Measurements from ENCODE around the gene CRELD1. TPM values are rescaled to one million over a fixed set of nuclear protein-coding genes. Genes with fewer than 3 reads are reported as not detected.

CRELD1 gene
- total and polyA plus RNA-seq, 9 of the 15 experiments (the other 6 are each of a cell fraction or from before 2014, with no cell fraction given): 3.3 to 25.8 (median 16.5) TPM

DNA sequence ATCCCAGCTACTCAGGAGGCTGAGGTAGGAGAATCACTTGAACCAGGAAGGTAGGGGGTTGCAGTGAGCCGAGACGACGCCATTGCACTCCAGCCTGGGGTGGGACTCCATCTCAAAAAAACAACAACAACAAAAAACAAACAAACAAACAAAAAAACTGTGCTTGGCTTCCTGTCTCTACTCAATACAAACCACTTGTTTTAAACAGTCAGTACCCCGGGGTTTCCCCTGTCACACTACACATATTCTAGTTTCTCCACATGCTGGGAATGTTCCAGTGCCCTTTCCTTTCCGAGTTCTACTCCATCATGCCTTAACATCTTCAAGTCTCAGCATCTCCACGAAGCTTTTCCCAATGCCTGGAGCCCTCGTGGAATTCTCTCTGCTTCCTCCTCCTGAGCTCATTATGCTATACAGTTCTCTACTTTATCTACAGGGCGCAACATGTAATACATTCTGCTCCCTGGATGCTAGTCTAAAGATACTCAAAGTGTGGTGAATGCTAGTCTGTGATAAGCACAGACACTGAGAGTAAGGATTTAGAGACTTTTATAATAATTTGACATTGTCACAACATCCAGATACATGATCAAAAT, 45.2 kb downstream of the CRELD1 start (continued):
- TF ChIP-seq, protein P1, sequence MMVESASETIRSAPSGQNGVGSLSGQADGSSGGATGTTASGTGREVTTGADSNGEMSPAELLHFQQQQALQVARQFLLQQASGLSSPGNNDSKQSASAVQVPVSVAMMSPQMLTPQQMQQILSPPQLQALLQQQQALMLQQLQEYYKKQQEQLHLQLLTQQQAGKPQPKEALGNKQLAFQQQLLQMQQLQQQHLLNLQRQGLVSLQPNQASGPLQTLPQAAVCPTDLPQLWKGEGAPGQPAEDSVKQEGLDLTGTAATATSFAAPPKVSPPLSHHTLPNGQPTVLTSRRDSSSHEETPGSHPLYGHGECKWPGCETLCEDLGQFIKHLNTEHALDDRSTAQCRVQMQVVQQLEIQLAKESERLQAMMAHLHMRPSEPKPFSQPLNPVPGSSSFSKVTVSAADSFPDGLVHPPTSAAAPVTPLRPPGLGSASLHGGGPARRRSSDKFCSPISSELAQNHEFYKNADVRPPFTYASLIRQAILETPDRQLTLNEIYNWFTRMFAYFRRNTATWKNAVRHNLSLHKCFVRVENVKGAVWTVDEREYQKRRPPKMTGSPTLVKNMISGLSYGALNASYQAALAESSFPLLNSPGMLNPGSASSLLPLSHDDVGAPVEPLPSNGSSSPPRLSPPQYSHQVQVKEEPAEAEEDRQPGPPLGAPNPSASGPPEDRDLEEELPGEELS (CRISPR knock-in tag; IDR thresholded peaks at IDR 0.05; ENCODE audit: borderline replicate concordance): no peak
- TF ChIP-seq TARDBP (IDR thresholded peaks at IDR 0.05): no peak
- TF ChIP-seq, protein P2, sequence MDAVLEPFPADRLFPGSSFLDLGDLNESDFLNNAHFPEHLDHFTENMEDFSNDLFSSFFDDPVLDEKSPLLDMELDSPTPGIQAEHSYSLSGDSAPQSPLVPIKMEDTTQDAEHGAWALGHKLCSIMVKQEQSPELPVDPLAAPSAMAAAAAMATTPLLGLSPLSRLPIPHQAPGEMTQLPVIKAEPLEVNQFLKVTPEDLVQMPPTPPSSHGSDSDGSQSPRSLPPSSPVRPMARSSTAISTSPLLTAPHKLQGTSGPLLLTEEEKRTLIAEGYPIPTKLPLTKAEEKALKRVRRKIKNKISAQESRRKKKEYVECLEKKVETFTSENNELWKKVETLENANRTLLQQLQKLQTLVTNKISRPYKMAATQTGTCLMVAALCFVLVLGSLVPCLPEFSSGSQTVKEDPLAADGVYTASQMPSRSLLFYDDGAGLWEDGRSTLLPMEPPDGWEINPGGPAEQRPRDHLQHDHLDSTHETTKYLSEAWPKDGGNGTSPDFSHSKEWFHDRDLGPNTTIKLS (IDR thresholded peaks at IDR 0.05; ENCODE audit: borderline replicate concordance, low read depth): no peak
- TF ChIP-seq NFE2L1 (tag; IDR thresholded peaks at IDR 0.05; ENCODE audit: borderline replicate concordance, low read depth): no peak
- peak in 1 of 2 experiments; percentile 91; a peak in 2 of 4 replicates for TF ChIP-seq RCOR1 (IDR thresholded peaks at IDR 0.05; ENCODE audit: borderline replicate concordance in 1 of 2, low read depth in 2 of 2, low read length in 2 of 2)
- TF ChIP-seq TEAD1 (CRISPR knock-in tag; IDR thresholded peaks at IDR 0.05): peak in 1 of 2 experiments; percentile 35; a peak in 2 of 4 replicates
- TF ChIP-seq MAFF (IDR thresholded peaks at IDR 0.05; ENCODE audit: low read length): no peak
- TF ChIP-seq CHD2 (IDR thresholded peaks at IDR 0.05; ENCODE audit: low read depth, low read length): 0 out of 2 replicates have a peak, but pooled peaks have one; percentile 13
- TF ChIP-seq ZNF398 (CRISPR knock-in tag; IDR thresholded peaks at IDR 0.05): no peak
- TF ChIP-seq MTA1 (IDR thresholded peaks at IDR 0.05; ENCODE audit: borderline replicate concordance): no peak; the same call in 1 of the 2 replicates
- TF ChIP-seq, protein P3, sequence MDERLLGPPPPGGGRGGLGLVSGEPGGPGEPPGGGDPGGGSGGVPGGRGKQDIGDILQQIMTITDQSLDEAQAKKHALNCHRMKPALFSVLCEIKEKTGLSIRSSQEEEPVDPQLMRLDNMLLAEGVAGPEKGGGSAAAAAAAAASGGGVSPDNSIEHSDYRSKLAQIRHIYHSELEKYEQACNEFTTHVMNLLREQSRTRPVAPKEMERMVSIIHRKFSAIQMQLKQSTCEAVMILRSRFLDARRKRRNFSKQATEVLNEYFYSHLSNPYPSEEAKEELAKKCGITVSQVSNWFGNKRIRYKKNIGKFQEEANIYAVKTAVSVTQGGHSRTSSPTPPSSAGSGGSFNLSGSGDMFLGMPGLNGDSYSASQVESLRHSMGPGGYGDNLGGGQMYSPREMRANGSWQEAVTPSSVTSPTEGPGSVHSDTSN (CRISPR knock-in tag; IDR thresholded peaks at IDR 0.05; ENCODE audit: low read depth): no peak
- TF ChIP-seq, protein P3 (tag; conservative IDR thresholded peaks at IDR 0.05; ENCODE audit: low read depth): peak; percentile 26; the same call in 1 of the 2 replicates
- TF ChIP-seq ZNF77 (CRISPR knock-in tag; IDR thresholded peaks at IDR 0.05): no peak
- TF ChIP-seq ZNF57 (CRISPR knock-in tag; IDR thresholded peaks at IDR 0.05): no peak
- no peak; the same call in 1 of the 2 replicates for TF ChIP-seq ZNF263 (CRISPR knock-in tag; IDR thresholded peaks at IDR 0.05; ENCODE audit: borderline replicate concordance)
- no peak for TF ChIP-seq TFE3 (CRISPR knock-in tag; IDR thresholded peaks at IDR 0.05)
- no peak for TF ChIP-seq ZNF143 (CRISPR knock-in tag; IDR thresholded peaks at IDR 0.05)
- TF ChIP-seq ZFPM2 (CRISPR knock-in tag; IDR thresholded peaks at IDR 0.05): no peak
